Activated T-cell treated with anti-CD3 and anti-CD28 coated beads, Interleukin-2, amount 50 U/mL, for 4 hours (primary cell): ENCODE data around the gene SMYD3. TPM values are rescaled to one million over a fixed set of nuclear protein-coding genes. Genes with fewer than 3 reads are reported as not detected.

Source experiments
- ATAC-seq, 2 donors: fragments of 200-7000 bp; cut with Tn5 transposase; one replicate each; pipeline ENCODE4 v1.10.0; 2021
- DNase-seq: peaks from one replicate; pipeline ENCODE4 v3.0.0-alpha.2; 2020
- H3K27me3 Mint-ChIP-seq: one replicate; pipeline ENCODE4 v1.8.0; 2021; ENCODE audit warnings: low read depth, mixed read lengths
- H3K36me3 Mint-ChIP-seq: one replicate; pipeline ENCODE4 v1.8.0; 2022; ENCODE audit warnings: mixed read lengths; ENCODE audit not compliant: insufficient read depth
- H3K4me1 Mint-ChIP-seq: one replicate; pipeline ENCODE4 v1.8.0; 2021; ENCODE audit warnings: low read depth, mixed read lengths
- H3K4me3 Mint-ChIP-seq: one replicate; pipeline ENCODE4 v1.8.0; 2021; ENCODE audit warnings: mild to moderate bottlenecking, moderate library complexity, mixed read lengths
- H3K9me3 Mint-ChIP-seq: one replicate; pipeline ENCODE4 v1.8.0; 2021; ENCODE audit warnings: mixed read lengths
- total RNA-seq, 3 donors: library from RNA; stranded (reverse); gene quantifications; one replicate each; pipeline ENCODE4 v1.2.1, GENCODE V29; 2021

SMYD3 gene
- total RNA-seq, 3 donors from 2014 or later, result 10.7 to 13.0 (median 11.9) TPM

DNA sequence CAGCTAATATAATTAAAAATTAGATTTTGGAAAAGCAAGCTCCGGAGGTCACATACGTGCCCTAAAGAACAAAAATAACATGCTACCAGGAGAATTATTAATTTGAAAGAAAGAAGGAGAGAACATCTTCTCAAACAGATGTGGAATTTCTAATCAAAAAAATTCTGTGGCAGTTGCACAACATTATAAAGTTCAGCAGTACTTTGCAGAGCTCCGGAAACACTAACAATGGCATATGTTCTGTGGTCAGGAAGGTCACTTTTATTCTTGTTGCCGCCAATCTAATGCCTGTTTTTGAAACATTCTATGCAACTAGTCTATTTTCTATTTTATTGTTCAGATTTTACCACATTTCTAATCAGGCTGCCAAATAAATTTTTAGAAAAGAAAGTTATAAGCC, 186.8 kb downstream of the SMYD3 start:
- no peaks in the 10 kb centered on the region for H3K4me1 Mint-ChIP-seq
- H3K9me3 Mint-ChIP-seq, result no peaks in the 10 kb centered on the region
- peaks cover 12% of the 10 kb centered on the region for H3K36me3 Mint-ChIP-seq
- no peaks in the 10 kb centered on the region for H3K27me3 Mint-ChIP-seq
- no peak for ATAC-seq
- DNase-seq, result no peak
- H3K4me3 Mint-ChIP-seq, result no peak overlapping the region

DNA sequence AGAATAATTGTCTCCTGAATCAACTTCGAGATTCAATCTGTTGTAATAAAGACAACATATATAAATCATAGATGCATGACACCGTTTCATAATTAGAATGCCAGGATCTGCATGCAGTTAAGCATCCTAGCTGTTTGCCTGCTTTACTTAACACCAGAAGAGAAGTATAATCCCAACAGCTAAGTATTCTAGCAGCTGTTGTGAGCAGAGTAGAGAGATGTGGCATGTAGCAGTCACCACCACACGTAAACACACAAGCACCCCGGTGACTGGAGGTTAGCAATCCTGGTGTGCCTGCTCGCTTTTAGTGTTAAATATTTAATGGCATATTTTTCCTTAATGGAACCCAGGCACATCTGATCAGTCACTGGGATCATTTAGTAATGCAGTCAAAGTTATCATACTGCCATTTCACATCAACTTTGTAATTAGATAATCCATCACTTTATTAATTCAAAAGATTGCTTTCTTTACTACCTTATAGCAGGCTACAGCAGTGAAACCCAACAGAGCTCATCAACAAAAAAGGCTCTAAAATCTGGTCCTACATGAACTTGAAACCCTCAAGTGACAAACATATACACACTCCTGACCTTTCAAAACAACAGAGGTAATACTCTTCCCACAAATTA, 187.9 kb downstream of the SMYD3 start:
- Mint-ChIP-seq H3K36me3 (peaks cover 15% of the 10 kb centered on the region), H3K4me3 (no peak overlapping the region), H3K27me3 (no peaks in the 10 kb centered on the region), H3K9me3 (no peaks in the 10 kb centered on the region), H3K4me1 (no peaks in the 10 kb centered on the region)
- ATAC-seq, result no peak
- no peak for DNase-seq

DNA sequence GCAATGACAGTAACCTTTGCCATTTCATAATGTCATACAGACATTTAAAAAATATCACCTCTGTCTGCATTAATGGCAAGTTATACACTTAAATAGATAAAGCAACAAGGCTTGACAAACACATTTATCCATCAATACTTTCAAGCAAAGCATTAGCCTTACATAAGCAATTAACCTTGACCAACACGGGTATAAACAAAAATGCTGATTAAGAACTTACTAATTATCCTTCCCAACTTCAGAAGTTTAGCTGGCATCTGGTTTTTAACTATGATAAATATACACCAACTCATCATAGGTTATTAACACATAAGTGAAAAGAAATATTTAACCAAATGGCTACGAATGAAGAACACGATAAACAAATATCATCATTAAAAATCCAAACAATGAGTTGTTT, 188.5 kb downstream of the SMYD3 start:
- Mint-ChIP-seq H3K36me3 (peaks cover 15% of the 10 kb centered on the region), H3K27me3 (no peaks in the 10 kb centered on the region), H3K4me3 (no peak overlapping the region), H3K4me1 (no peaks in the 10 kb centered on the region), H3K9me3 (no peaks in the 10 kb centered on the region)
- ATAC-seq (no peak), DNase-seq (no peak)

DNA sequence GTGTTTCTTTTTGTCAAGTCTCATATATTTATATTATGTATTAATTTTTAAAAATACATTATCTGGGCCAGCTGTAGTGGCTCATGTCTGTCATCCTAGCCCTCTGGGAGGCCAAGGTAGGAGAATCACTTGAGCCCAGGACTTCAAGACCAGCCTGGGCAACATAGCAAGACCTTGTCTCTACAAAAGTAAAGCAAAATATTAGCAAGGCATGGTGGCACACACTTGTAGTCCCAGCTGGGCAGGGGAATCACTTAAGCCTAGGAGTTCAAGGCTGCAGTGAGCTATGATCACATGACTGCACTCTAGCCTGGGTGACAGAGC, 189.1 kb downstream of the SMYD3 start:
- no peaks in the 10 kb centered on the region for H3K27me3 Mint-ChIP-seq
- H3K9me3 Mint-ChIP-seq, result no peaks in the 10 kb centered on the region
- ATAC-seq (no peak), DNase-seq (no peak)
- H3K4me3 Mint-ChIP-seq, result no peak overlapping the region
- no peaks in the 10 kb centered on the region for H3K4me1 Mint-ChIP-seq
- peaks cover 18% of the 10 kb centered on the region for H3K36me3 Mint-ChIP-seq

DNA sequence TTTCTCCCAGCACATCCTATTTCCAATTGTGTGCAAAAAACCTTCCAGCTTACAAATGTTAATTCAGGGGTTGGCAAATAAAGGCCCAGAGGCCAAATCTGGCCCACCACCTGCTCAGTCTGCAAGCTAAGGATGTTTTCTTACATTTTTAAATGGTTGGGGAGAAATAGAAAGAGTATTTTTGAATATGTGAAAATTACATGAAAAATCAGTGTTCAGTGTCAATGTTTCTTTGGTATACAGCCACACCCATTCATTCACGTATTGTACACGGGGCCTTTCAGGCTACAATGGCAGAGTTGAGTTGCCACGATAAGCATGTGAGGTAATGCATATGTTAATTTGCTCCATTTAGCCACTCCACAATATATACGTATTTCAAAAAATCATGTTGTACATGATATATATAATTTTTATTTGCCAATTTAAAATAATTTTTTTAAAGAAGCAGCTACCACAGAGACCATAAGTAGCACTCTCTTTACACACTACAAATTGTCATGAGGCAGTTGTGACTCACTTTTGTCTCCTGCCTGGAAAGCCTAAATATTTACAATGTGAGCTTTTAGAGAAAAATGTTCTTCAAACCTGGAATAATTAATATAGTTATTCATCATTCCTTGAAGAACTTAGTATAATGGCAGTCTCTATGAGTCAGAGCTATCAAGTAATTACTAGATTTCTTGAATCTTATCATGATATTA, 189.6 kb downstream of the SMYD3 start:
- no peaks in the 10 kb centered on the region for H3K27me3 Mint-ChIP-seq
- H3K36me3 Mint-ChIP-seq, result peaks cover 17% of the 10 kb centered on the region
- no peaks in the 10 kb centered on the region for H3K9me3 Mint-ChIP-seq
- H3K4me1 Mint-ChIP-seq, result no peaks in the 10 kb centered on the region
- DNase-seq, result no peak
- no peak for ATAC-seq
- no peak overlapping the region for H3K4me3 Mint-ChIP-seq

DNA sequence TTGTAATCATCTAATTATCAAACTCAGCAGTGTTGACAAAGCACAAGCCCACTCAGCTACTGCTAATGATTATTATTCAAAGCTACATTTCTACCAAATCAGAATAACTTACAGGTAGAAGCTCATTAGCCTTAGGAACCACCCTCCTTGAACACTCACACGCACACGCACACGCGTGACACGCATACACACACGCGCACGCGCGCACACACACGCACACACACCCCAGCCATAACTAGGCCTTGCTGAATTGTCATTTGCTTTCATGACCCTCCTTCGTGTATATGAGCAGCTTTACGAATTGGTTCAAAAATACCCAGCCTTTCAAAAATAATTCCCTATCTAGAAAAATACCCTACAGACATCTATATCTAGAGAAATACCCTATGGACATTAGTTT, 195.6 kb downstream of the SMYD3 start:
- Mint-ChIP-seq H3K4me3 (no peak overlapping the region), H3K4me1 (no peaks in the 10 kb centered on the region), H3K27me3 (no peaks in the 10 kb centered on the region), H3K36me3 (peaks cover 20% of the 10 kb centered on the region), H3K9me3 (no peaks in the 10 kb centered on the region)
- DNase-seq (no peak), ATAC-seq (no peak)

DNA sequence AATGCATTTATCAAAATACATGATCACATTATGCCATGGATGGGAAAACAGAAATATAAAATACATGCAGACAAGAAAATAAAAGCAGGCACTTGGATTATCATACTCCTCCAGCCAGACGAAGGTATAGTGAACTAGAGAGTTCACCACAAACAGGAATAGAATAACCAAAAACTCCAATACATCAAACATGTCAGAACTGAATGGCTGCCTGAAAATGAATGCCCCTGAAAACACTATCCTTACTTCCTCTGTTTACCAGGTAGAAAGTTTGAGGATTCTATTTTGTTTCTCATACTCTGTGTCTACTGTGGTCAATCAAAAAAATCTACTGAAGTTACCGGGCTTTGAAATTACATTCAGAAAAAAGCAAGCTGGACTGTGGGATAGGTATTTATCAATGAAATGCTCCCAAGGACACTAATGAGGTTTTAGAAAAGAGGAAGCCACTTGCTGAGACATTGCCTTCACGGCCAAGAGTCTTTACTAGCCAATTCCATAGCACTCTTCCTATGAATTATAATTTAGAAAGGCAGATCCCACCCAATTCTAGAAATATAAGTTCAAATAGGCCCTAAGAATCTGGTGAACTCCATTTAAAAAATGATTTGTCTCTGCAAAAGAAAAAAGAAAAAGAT, 197.7 kb downstream of the SMYD3 start:
- DNase-seq (no peak), ATAC-seq (no peak)
- Mint-ChIP-seq H3K27me3 (no peaks in the 10 kb centered on the region), H3K4me1 (no peaks in the 10 kb centered on the region), H3K9me3 (no peaks in the 10 kb centered on the region), H3K4me3 (no peak overlapping the region), H3K36me3 (peaks cover 19% of the 10 kb centered on the region)

DNA sequence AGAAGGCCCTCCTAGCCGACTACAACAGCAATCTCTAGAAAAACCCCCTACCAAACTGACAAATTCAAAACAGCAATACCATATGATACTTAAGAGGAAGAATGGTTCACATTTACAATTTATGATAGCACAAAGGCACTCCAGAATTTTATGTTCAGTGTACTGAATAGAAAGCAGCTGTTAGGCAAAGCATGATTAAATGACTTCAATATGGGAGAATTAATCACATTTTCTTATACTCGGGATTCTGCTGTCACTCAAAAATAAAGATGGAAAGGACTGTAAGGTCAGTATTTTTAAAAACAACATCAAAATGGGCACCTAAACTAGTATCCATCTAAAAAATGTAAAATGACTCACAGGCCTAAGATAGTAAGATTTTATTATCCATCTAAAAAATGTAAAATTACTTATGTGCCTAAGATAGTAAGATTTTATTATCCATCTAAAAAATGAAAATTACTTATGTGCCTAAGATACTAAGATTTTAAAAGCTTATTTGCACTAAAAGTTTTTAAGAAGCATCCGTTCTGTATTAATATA, 198.5 kb downstream of the SMYD3 start:
- ATAC-seq, result no peak
- Mint-ChIP-seq H3K36me3 (peaks cover 19% of the 10 kb centered on the region), H3K4me3 (no peak overlapping the region), H3K27me3 (no peaks in the 10 kb centered on the region), H3K4me1 (no peaks in the 10 kb centered on the region), H3K9me3 (no peaks in the 10 kb centered on the region)
- no peak for DNase-seq

DNA sequence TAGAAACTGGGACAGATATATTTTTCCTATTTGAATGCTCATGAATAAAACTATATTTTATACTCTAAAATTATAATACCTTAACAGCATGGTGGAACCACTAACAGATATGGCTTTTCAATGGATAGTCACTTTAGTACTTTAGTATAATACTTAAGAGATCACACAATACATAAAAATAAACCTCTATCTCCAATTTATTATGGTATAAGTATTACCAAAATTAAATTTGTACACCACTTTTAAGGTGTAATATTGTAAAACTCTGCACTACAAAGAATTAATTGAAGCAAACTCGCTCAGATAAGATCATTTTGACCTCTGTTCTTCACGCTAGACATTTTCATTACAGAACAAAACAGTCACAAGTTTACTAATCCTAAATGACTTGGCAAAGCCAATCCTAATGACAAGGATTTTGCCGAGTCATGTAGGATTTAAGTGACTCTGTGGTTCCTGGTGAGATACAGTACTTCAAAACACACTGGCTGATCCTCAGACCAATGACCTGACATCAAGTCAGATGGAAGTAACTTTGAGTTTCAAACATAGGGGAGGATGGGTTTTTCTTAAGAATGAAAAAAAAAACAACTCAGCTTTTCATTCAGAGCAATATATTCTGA, 200.6 kb downstream of the SMYD3 start:
- no peak overlapping the region for H3K4me3 Mint-ChIP-seq
- DNase-seq (no peak), ATAC-seq (no peak)
- H3K4me1 Mint-ChIP-seq, result no peaks in the 10 kb centered on the region
- peaks cover 11% of the 10 kb centered on the region for H3K36me3 Mint-ChIP-seq
- no peaks in the 10 kb centered on the region for H3K9me3 Mint-ChIP-seq
- no peaks in the 10 kb centered on the region for H3K27me3 Mint-ChIP-seq

DNA sequence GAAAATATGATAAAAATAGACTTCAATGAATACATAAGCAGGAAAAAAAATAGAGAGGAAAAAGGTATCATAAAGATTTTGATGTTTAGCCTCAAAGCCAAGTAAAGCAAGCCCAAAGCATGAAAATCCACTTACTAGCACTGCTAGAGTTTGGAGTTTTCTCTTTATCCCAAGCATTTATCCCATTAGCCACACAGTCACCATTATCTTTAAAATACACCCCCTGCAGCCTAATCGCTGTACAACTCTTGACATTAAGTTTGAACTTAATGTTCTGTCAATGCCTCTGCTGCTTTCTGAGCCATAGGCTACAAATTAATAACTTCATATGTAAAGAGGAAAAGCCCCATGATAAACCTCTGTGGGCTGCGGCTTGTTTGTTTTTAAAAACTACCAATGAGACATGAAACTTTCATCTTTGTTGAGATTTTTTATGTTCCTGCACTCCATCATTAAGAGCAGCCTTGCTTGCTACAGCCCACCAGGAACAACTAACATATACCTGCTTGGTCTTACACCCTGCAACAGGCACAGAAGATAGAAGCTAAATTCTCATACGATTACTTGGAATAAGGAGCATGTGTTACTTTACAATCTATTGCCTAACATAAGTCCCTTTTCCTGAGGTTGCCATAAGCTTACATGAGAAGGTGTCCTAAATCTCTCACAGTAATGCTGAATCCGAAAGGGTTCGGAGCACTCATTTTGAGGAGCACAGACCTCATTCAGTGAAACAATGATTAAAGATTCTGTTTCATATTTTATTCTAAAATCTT, 202.4 kb downstream of the SMYD3 start:
- H3K27me3 Mint-ChIP-seq, result no peaks in the 10 kb centered on the region
- H3K9me3 Mint-ChIP-seq, result no peaks in the 10 kb centered on the region
- H3K36me3 Mint-ChIP-seq, result peaks cover 18% of the 10 kb centered on the region

DNA sequence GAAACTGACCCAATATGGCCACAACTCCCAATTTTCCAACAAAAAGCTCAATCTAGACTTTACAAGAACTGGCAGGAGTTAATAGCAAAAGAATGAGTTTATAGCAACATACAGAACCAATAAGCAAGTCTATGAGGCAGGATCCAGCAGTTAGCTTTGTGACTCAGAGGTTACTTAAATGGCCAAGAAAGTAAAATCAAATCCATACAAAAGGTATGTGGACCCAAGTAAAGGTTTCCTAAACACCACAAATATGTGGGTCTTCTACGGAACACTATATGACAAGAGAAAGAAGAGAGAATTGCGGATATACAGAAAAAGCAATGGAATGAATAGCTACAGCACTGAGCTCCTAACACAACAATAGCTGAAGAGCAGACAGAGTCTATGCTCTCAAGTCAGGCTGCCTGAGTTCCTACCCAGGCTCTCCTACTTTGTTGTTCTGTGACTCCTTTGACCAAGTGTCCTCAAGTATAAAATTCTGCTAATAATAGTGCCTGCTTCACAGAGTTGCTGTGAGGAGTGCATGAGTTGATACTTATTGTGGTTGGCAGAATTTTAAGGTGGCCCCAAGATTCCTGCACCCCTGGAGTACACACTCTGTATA, 204.3 kb downstream of the SMYD3 start:
- ATAC-seq (no peak), DNase-seq (no peak)
- Mint-ChIP-seq H3K4me1 (no peaks in the 10 kb centered on the region), H3K27me3 (no peaks in the 10 kb centered on the region), H3K36me3 (peaks cover 19% of the 10 kb centered on the region), H3K4me3 (no peak overlapping the region), H3K9me3 (no peaks in the 10 kb centered on the region)

More for the DNA sequence above, 202.4 kb downstream of the SMYD3 start:
- Mint-ChIP-seq H3K4me1 (no peaks in the 10 kb centered on the region), H3K4me3 (no peak overlapping the region)
- ATAC-seq (no peak), DNase-seq (no peak)

DNA sequence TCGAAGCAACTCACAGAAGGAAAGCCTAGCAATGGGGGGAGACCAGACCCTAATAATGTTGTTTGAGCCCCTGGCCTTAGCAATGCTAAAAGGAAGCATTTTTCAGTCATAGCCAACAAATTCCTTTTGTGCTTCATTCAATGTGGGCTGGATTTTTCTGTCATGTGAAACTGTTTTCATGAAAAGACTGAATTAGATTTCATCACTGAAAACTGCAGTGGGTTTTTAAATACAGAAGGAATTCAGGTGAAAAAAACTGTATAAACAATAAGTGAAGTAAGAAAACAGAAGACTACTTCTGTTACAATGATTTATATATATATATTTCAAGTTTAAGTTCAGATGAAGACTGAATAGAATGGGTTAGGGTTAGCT, 204.8 kb downstream of the SMYD3 start:
- no peaks in the 10 kb centered on the region for H3K9me3 Mint-ChIP-seq
- peaks cover 18% of the 10 kb centered on the region for H3K36me3 Mint-ChIP-seq
- no peak overlapping the region for H3K4me3 Mint-ChIP-seq
- ATAC-seq (no peak), DNase-seq (no peak)
- no peaks in the 10 kb centered on the region for H3K4me1 Mint-ChIP-seq
- no peaks in the 10 kb centered on the region for H3K27me3 Mint-ChIP-seq

DNA sequence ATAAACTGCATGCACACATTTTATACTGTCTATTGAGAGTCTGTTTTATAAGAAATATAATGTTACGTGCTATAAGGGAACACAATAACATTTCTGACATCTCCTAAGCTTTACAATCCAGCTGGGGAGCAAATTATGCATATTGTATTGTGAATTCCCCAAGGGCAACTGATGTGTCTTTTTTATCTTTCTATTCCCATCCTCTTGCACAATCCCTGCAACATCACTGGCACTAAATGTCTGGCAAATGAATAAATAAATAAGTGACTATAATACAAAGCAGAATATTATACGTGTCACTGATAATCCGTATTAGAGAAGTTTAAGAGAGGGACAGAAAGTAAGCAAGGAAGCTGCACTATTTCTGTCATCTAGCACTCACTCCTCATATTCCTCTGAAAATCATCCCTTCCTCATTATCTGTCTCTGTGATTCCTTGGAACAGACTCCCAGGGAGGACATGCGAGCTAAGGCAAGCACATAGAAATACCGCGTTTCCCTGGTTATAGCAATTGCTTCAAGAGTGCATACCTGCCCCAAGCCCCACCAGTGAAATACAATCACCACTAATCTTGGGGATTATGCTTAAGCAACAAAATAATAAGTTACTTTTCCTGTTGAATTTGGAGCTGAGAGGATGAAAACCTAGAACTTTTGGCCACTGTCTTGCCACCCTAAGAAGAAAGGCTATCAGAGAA, 205.4 kb downstream of the SMYD3 start:
- no peaks in the 10 kb centered on the region for H3K9me3 Mint-ChIP-seq
- H3K36me3 Mint-ChIP-seq, result peaks cover 18% of the 10 kb centered on the region
- H3K4me1 Mint-ChIP-seq, result no peaks in the 10 kb centered on the region
- ATAC-seq (no peak), DNase-seq (no peak)
- no peak overlapping the region for H3K4me3 Mint-ChIP-seq
- H3K27me3 Mint-ChIP-seq, result no peaks in the 10 kb centered on the region
